Glutamatergic neuron (in vitro differentiated cells): ENCODE results near the gene FAM180B. TPM values are rescaled to one million over a fixed set of nuclear protein-coding genes. Genes with fewer than 3 reads are reported as not detected.

Experiments
- DNase-seq: peaks from one replicate; pipeline ENCODE4 v3.0.0; 2022
- H3K27ac Mint-ChIP-seq: one replicate; pipeline ENCODE4 v1.8.0; 2020; ENCODE audit warnings: mild to moderate bottlenecking, mixed read lengths, inconsistent platforms; ENCODE audit not compliant: unreplicated experiment
- H3K27me3 Mint-ChIP-seq: one replicate; pipeline ENCODE4 v1.8.0; 2020; ENCODE audit warnings: mild to moderate bottlenecking, moderate library complexity, mixed read lengths, inconsistent platforms; ENCODE audit not compliant: unreplicated experiment
- H3K36me3 Mint-ChIP-seq: one replicate; pipeline ENCODE4 v1.8.0; 2020; ENCODE audit warnings: mild to moderate bottlenecking, mixed read lengths, inconsistent platforms; ENCODE audit not compliant: unreplicated experiment
- H3K4me1 Mint-ChIP-seq: one replicate; pipeline ENCODE4 v1.8.0; 2020; ENCODE audit warnings: mild to moderate bottlenecking, low read depth, mixed read lengths, inconsistent platforms; ENCODE audit not compliant: unreplicated experiment
- H3K4me3 Mint-ChIP-seq: one replicate; pipeline ENCODE4 v1.8.0; 2020; ENCODE audit warnings: mild to moderate bottlenecking, mixed read lengths, inconsistent platforms; ENCODE audit not compliant: unreplicated experiment
- H3K9me3 Mint-ChIP-seq: one replicate; pipeline ENCODE4 v1.8.0; 2020; ENCODE audit warnings: mild to moderate bottlenecking, moderate library complexity, mixed read lengths, inconsistent platforms; ENCODE audit not compliant: unreplicated experiment
- total RNA-seq: library from RNA; stranded (reverse); fragmentation: NEBNext Ultra II Directional; extraction: Animal tissue kit (Norgen Biotek cat#: 25700); gene quantifications from one replicate; pipeline ENCODE4 v1.2.1, GENCODE V29; 2021; ENCODE audit not compliant: unreplicated experiment
- TF ChIP-seq, protein P1 (sequence below): fragments of 200-600 bp; sonication (generic); IDR thresholded peaks from one replicate; pipeline ENCODE4 v1.5.0; 2021; ENCODE audit not compliant: partially characterized antibody, unreplicated experiment

The FAM180B gene
- total RNA-seq, 1 donor from 2014 or later, result not detected

DNA sequence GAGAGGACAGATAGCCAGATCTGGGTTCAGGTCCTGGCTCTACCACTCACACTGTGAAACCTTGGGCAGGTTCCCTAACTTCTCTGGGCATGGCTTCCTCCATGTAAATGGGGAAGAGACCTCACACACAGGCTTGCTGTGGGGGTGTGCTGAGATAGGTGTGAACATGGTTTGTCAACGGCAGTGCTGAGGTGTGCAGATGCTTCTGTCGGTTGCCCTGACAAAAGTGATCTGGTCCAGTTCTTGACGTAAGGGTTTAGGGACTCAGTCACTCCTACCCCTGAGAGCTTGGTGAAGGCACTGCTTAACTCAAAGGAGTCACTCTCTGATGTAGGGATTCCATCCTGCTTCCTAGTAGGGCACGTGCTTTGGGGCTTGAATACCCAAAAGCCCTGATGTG, 5.8 kb downstream of the FAM180B start:
- H3K27ac Mint-ChIP-seq, result no peak overlapping the region
- H3K4me1 Mint-ChIP-seq, result peaks cover 7% of the 10 kb centered on the region
- H3K9me3 Mint-ChIP-seq, result no peaks in the 10 kb centered on the region
- H3K27me3 Mint-ChIP-seq, result peaks cover 25% of the 10 kb centered on the region
- H3K4me3 Mint-ChIP-seq, result no peak overlapping the region
- TF ChIP-seq, protein P1, sequence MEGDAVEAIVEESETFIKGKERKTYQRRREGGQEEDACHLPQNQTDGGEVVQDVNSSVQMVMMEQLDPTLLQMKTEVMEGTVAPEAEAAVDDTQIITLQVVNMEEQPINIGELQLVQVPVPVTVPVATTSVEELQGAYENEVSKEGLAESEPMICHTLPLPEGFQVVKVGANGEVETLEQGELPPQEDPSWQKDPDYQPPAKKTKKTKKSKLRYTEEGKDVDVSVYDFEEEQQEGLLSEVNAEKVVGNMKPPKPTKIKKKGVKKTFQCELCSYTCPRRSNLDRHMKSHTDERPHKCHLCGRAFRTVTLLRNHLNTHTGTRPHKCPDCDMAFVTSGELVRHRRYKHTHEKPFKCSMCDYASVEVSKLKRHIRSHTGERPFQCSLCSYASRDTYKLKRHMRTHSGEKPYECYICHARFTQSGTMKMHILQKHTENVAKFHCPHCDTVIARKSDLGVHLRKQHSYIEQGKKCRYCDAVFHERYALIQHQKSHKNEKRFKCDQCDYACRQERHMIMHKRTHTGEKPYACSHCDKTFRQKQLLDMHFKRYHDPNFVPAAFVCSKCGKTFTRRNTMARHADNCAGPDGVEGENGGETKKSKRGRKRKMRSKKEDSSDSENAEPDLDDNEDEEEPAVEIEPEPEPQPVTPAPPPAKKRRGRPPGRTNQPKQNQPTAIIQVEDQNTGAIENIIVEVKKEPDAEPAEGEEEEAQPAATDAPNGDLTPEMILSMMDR, result no peak
- DNase-seq, result no peak
- H3K36me3 Mint-ChIP-seq, result no peaks in the 10 kb centered on the region

GRCh38 chr11:47592970-47593369, 6.5 kb downstream of the FAM180B start:
- TF ChIP-seq, protein P1, result no peak
- peaks cover 7% of the 10 kb centered on the region for H3K4me1 Mint-ChIP-seq
- H3K27ac Mint-ChIP-seq, result no peak overlapping the region
- H3K9me3 Mint-ChIP-seq, result no peaks in the 10 kb centered on the region
- no peaks in the 10 kb centered on the region for H3K36me3 Mint-ChIP-seq
- no peak overlapping the region for H3K4me3 Mint-ChIP-seq
- peaks cover 25% of the 10 kb centered on the region for H3K27me3 Mint-ChIP-seq
- DNase-seq, result no peak

GRCh38 chr11:47593492-47593933, 7.0 kb downstream of the FAM180B start:
- Mint-ChIP-seq H3K27ac (no peak overlapping the region), H3K27me3 (peaks cover 23% of the 10 kb centered on the region), H3K4me3 (peak overlapping the region; percentile 84), H3K9me3 (no peaks in the 10 kb centered on the region), H3K36me3 (no peaks in the 10 kb centered on the region), H3K4me1 (peaks cover 6% of the 10 kb centered on the region)
- DNase-seq, result no peak
- TF ChIP-seq, protein P1, result no peak

- H3K4me3 Mint-ChIP-seq, result peak within 1 kb of the TSS; percentile 84
- DNase-seq, result peak; percentile 62
- H3K9me3 Mint-ChIP-seq, result no peaks in the 10 kb centered on the region
- no peak within 1 kb of the TSS for H3K27ac Mint-ChIP-seq
- peaks cover 10% of the 10 kb centered on the region for H3K4me1 Mint-ChIP-seq
- no peaks in the 10 kb centered on the region for H3K36me3 Mint-ChIP-seq
- TF ChIP-seq, protein P1, result no peak
- H3K27me3 Mint-ChIP-seq, result peaks cover 23% of the 10 kb centered on the region
Observed at GRCh38 chr11:47593934-47594855, 7.7 kb downstream of the FAM180B start, which contains the start of gene C1QTNF4. Gene C1QTNF4, minus strand, starts transcription at chr11:47594411. Its CDS starts 3,601 bp downstream, at chr11:47590810.

GRCh38 chr11:47595029-47595428, 8.6 kb downstream of the FAM180B start:
- Mint-ChIP-seq H3K4me1 (peaks cover 15% of the 10 kb centered on the region), H3K27ac (no peak overlapping the region), H3K9me3 (no peaks in the 10 kb centered on the region), H3K36me3 (no peaks in the 10 kb centered on the region), H3K4me3 (peak overlapping the region; percentile 72), H3K27me3 (peaks cover 23% of the 10 kb centered on the region)
- no peak for DNase-seq
- TF ChIP-seq, protein P1, result no peak
